OCI-LY1 (cell line): Measurements from ENCODE around the gene PLAAT4.

Experiments used
- EZH2 ChIP-seq: fragments of 200-600 bp; sonication (generic), shearing (Covaris generic); IDR thresholded peaks from 2 replicates; pipeline ENCODE4 v1.8.0; 2017; ENCODE audit warnings: borderline replicate concordance, mixed run types, mild to moderate bottlenecking, antibody characterized with exemption, low read length, moderate library complexity, mixed read lengths
- TF ChIP-seq, protein P1 (sequence below): fragments of 200-600 bp; sonication (generic), shearing (Covaris generic); IDR thresholded peaks from 2 replicates; pipeline ENCODE4 v1.5.1; 2017; ENCODE audit warnings: mild to moderate bottlenecking, antibody characterized with exemption, low read length, moderate library complexity, mixed read lengths

DNA sequence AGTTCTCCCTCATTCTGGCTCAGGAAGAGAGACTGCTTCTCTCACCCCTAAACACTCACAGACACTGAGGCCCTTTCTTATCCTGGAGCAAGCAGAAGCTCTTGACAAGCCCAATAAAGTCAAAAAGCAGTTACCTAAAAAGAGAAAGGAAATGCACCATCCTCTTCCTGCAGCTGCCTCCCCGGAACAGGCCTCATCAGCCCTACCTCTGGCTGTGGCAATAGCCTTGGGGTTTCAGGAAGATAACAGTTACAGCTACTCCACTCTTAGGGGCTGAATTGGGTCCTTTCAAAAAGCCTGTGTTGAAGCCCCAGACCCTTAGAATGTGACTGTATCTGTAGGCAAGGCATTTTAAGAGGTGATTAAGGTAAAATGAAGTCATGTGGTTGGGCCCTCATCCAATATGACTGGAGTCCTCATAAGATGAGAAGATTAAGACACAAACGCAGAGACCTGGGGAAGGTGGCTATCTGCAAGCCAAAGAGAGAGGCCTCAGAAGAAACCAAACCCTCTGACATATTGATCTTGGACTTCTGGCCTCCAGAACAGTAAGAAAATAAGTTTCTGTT is 34.3 kb upstream of the PLAAT4 start:
- TF ChIP-seq, protein P1, sequence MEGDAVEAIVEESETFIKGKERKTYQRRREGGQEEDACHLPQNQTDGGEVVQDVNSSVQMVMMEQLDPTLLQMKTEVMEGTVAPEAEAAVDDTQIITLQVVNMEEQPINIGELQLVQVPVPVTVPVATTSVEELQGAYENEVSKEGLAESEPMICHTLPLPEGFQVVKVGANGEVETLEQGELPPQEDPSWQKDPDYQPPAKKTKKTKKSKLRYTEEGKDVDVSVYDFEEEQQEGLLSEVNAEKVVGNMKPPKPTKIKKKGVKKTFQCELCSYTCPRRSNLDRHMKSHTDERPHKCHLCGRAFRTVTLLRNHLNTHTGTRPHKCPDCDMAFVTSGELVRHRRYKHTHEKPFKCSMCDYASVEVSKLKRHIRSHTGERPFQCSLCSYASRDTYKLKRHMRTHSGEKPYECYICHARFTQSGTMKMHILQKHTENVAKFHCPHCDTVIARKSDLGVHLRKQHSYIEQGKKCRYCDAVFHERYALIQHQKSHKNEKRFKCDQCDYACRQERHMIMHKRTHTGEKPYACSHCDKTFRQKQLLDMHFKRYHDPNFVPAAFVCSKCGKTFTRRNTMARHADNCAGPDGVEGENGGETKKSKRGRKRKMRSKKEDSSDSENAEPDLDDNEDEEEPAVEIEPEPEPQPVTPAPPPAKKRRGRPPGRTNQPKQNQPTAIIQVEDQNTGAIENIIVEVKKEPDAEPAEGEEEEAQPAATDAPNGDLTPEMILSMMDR: no peak
- no peak for TF ChIP-seq EZH2
